Kidney glomerular epithelial cell (primary cell): ENCODE results near the gene ZNF436.
"Not testable (repeated sequence)": the region's sequence is repeated elsewhere in the genome, so short reads cannot be mapped to it uniquely, and the experiment has no call there.

ENCODE experiments used
- DNase-seq: peaks from one replicate; lab custom pipeline; 2025; lab: John Stamatoyannopoulos, UW

The ZNF436 gene

GRCh38 chr1:23392125-23392855, 22.7 kb upstream of the ZNF436 start:
- DNase-seq, result no peak

- no peak for DNase-seq
Measured at GRCh38 chr1:23389837-23390321, 20.2 kb upstream of the ZNF436 start.

GRCh38 chr1:23387494-23387893, 17.9 kb upstream of the ZNF436 start:
- no peak for DNase-seq

GRCh38 chr1:23385119-23385621, 15.5 kb upstream of the ZNF436 start:
- peak; percentile 47 for DNase-seq

- peak; percentile 54 for DNase-seq
Measured at GRCh38 chr1:23384312-23385058, 14.8 kb upstream of the ZNF436 start.

GRCh38 chr1:23383577-23384311, 14.1 kb upstream of the ZNF436 start:
- DNase-seq, result no peak

GRCh38 chr1:23381233-23381885, 11.7 kb upstream of the ZNF436 start:
- no peak for DNase-seq

GRCh38 chr1:23380719-23381118, 11.1 kb upstream of the ZNF436 start:
- no peak for DNase-seq

GRCh38 chr1:23380236-23380635, 10.6 kb upstream of the ZNF436 start:
- DNase-seq, result not testable (repeated sequence)

GRCh38 chr1:23376890-23377811, 7.5 kb upstream of the ZNF436 start:
- DNase-seq, result peak; percentile 71

GRCh38 chr1:23374079-23374735, 4.6 kb upstream of the ZNF436 start:
- DNase-seq, result not testable (repeated sequence)

- no peak for DNase-seq
Measured at GRCh38 chr1:23371987-23372880, 2.6 kb upstream of the ZNF436 start.

- DNase-seq, result no peak
Measured at GRCh38 chr1:23370709-23371584, 1.3 kb upstream of the ZNF436 start.

- DNase-seq, result no peak
Measured at GRCh38 chr1:23370330-23370708, 683 bp upstream of the ZNF436 start.

GRCh38 chr1:23368562-23369334, 888 bp downstream of the ZNF436 start:
- DNase-seq, result peak; percentile 66

- peak; percentile 99 for DNase-seq
Measured at GRCh38 chr1:23367791-23368561, 1.7 kb downstream of the ZNF436 start.

GRCh38 chr1:23367451-23367790, 2.2 kb downstream of the ZNF436 start:
- DNase-seq, result no peak
